Lower leg skin (tissue), 4 donors: ENCODE data around the gene JUND. TPM values are rescaled to one million over a fixed set of nuclear protein-coding genes. Genes with fewer than 3 reads are reported as not detected.

Source experiments
- DNase-seq, 2 donors: peaks; one replicate each; pipeline ENCODE4 v3.0.0-alpha.2; 2019; ENCODE audit warnings: low spot score in 2 of 2
- H3K4me3 ChIP-seq: fragments of 200-600 bp; sonication (generic); 2 replicates; pipeline ENCODE4 v1.5.1; 2017; ENCODE audit warnings: mild to moderate bottlenecking, low read depth; ENCODE audit not compliant: poor library complexity, severe bottlenecking
- POLR2A ChIP-seq, 2 donors: fragments of 450-650 bp; IDR thresholded peaks; one replicate each; pipeline ENCODE4 v1.6.1; 2016 to 2017; ENCODE audit warnings: antibody characterized with exemption in 2 of 2, mild to moderate bottlenecking in 1 of 2, moderate library complexity in 1 of 2
- WGBS, 2 donors: methylation state at CpG; one replicate each; pipeline ENCODE4 v1.1.5; 2018; 5-methylcytosine and 5-hydroxymethylcytosine counted together
- intact Hi-C: fragments of 100-400 bp; cut with DNase I; formaldehyde crosslinking; loops from one replicate; pipeline ENCODE4 v1.15.0; 2023; ENCODE audit warnings: low total_unique reads
- total RNA-seq, 4 donors: library from RNA; depleted of rRNA; stranded (reverse); fragments of >200 nt; gene quantifications; one replicate each; pipeline ENCODE4 v1.1.0, GENCODE V29; 2016
- TF ChIP-seq, protein P1 (sequence below), 3 donors: fragments of 450-650 bp; IDR thresholded peaks; one replicate each; pipeline ENCODE4 v1.5.1; 2016; ENCODE audit warnings: antibody characterized with exemption in 3 of 3, mild to moderate bottlenecking in 3 of 3, moderate library complexity in 2 of 3

The JUND gene
- total RNA-seq, 4 donors from 2014 or later, result 337 to 886 (median 413) TPM

DNA sequence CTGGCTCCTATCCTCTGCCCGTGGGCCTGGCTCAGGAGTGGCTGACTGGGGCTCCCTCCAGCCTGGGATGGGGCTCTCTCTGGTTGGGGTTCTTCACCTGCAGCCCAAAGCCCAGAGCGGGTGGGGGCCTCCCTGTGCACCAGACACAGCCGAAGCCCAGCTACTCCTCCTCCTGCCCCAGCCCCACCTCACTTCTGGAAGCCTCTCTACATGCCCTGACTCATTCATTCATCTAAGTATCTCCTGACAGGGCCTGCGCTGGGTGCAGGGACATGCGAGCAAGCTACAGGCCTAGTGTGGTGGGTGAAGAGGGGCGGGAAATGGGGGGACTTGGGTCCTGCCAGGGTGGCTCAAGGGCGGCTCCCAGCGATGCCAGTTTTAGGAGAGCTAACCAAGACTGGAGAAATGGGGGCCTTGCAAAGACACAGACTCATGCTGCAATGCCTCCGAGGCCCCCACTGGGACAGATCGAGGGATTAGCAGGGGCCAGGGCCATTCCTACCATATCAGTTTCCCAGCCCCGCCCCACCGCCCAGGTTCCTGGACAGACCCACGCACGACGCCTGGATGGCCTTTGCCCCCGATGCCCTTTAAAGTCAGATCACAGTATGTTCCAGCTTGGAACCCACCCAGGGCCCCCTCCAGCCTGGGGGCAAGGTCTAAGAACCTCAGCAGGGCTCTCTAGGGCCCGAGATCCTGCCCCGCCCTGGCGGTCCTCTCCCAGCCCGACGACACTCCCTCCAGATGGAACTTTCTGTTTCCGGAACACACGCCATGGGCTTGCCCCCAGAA is 28.9 kb upstream of the JUND start:
- H3K4me3 ChIP-seq, result no peak overlapping the region
- intact Hi-C loops, result no loop called here
- TF ChIP-seq, protein P1, sequence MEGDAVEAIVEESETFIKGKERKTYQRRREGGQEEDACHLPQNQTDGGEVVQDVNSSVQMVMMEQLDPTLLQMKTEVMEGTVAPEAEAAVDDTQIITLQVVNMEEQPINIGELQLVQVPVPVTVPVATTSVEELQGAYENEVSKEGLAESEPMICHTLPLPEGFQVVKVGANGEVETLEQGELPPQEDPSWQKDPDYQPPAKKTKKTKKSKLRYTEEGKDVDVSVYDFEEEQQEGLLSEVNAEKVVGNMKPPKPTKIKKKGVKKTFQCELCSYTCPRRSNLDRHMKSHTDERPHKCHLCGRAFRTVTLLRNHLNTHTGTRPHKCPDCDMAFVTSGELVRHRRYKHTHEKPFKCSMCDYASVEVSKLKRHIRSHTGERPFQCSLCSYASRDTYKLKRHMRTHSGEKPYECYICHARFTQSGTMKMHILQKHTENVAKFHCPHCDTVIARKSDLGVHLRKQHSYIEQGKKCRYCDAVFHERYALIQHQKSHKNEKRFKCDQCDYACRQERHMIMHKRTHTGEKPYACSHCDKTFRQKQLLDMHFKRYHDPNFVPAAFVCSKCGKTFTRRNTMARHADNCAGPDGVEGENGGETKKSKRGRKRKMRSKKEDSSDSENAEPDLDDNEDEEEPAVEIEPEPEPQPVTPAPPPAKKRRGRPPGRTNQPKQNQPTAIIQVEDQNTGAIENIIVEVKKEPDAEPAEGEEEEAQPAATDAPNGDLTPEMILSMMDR (IDR thresholded peaks at IDR 0.05), result no peak
- no peak for TF ChIP-seq POLR2A (IDR thresholded peaks at IDR 0.05)
- no peak for DNase-seq
- 81 to 83% methylated on average over 20 to 21 of the region's 23 CpGs for WGBS, 2 donors

DNA sequence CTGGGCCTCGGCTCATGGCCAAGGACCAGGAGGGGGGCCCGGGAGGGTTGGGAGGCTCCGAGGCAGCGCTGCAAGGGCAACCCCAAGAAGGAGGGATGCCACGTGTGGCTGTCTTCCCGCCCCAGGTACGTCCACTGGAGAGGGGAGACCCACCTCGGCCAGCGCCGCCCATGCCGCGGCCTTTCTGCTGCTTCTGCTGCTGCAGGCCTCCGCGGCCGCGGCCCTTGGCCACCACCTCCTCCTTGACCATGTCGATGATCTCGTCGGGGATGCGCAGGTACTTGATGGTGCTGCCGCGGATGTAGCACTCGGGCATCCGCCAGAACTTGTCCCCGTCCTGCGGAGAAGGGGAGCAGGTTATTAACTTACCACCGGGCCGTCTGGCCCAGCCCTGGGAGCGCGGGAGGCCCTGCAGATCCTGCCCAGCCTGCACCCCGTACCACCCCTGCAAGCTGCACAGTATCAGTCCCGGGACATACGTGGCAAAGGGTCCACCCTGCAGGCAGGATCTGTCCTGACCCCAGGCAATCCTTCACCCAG is 28.2 kb upstream of the JUND start:
- DNase-seq, result no peak
- H3K4me3 ChIP-seq, result no peak overlapping the region
- WGBS, 2 donors, result 82 to 86% methylated on average over 11 to 20 of the region's 33 CpGs
- TF ChIP-seq POLR2A (IDR thresholded peaks at IDR 0.05), result no peak
- TF ChIP-seq, protein P1 (IDR thresholded peaks at IDR 0.05), result no peak
- intact Hi-C loops, result no loop called here

DNA sequence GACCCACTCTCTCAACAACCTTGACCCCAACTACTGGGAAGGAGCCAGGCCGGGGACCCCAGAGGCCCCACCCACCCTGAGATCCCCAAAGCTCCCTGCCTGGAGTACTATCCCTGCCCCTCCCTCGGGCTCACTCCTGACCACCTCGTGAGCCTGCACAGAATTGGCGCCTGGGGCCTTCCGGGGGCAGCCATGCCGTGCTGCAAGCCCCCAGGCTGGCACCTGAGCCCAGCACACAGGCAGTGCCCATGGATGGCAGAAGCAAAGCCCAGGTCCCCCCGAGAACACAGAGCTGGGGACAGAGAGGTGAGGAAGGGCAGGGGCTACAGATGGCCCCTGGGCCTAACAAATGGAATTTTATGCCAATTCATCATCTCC is 27.5 kb upstream of the JUND start:
- intact Hi-C loops, result no loop called here
- no peak overlapping the region for H3K4me3 ChIP-seq
- TF ChIP-seq POLR2A (IDR thresholded peaks at IDR 0.05), result no peak
- TF ChIP-seq, protein P1 (IDR thresholded peaks at IDR 0.05), result no peak
- no peak for DNase-seq
- WGBS, 2 donors, result 85 to 87% methylated on average over 7 of the region's 7 CpGs

DNA sequence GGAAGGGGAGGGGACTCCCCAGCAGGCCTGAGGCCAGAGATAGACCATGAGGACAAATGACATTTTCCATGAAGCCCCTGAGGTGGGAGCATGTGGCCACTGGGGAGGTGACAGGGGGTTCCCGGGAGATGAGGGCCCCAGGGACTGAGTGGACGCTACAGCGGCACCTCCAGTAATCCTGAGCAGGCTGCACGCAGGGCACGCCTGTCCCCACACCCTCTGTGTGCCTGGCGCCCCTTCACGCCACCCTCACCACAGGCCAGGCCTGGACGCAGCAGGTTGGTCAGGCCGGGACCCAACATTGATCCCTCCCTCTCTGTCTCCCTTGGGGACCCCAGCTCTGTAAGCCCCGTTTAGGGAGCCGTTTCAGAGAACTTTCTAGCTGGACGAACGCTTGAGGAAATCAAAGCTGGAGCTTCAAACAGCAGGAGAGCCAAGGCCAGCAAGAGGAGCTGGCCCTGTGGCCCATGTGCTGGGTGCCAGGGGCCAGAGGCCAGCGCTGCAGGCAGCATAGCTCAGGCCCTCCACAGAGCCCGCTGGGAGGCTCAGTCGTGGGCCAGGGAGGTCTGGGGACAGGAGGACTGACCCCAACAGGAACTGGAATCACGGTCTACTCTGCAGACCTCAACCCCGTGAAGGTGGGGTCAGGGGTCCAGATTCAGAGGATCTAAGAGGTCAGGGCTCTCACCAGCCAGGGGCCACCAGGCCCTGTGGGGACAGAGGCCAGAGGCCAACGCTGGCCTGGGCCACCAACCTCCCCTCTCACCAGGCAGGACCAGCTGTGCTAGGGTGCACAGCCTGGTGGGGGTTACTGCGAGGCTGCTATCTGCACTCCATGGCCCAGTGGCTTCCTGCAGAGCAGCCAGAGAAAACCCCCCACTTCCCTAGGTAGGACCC is 26.9 kb upstream of the JUND start:
- 79 to 83% methylated on average over 18 to 19 of the region's 20 CpGs for WGBS, 2 donors
- no peak overlapping the region for H3K4me3 ChIP-seq
- DNase-seq, result no peak
- intact Hi-C loops, result no loop called here
- TF ChIP-seq POLR2A (IDR thresholded peaks at IDR 0.05), result no peak
- TF ChIP-seq, protein P1 (IDR thresholded peaks at IDR 0.05), result no peak

DNA sequence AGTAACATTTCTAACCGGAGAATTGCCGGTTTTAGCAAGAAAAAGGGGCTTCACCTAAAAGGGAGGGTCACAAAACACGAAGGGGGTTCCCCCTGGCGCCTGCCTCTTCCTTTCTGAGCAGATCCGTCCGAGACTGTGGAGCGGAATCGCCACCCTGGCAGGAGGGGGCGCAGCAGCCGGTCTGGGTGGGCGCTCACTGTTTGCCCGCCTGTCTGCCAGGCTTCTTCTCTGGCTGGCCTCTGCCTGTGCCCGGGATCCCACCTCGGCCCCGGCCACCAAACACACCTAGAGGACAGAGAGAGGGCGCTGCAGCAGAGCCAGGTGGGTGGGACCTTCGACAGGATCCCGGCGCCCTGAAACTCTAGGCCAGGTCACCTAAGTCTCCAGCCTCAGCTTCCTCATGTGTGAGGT is 25.9 kb upstream of the JUND start:
- intact Hi-C loops, result no loop called here
- no peak overlapping the region for H3K4me3 ChIP-seq
- TF ChIP-seq POLR2A (IDR thresholded peaks at IDR 0.05), result no peak
- TF ChIP-seq, protein P1 (IDR thresholded peaks at IDR 0.05), result no peak
- 68 to 77% methylated on average over 12 to 19 of the region's 19 CpGs for WGBS, 2 donors
- no peak for DNase-seq
